ENCODE measurements around the gene RCAN2.
A peak's percentile ranks its signal among the peaks of the same experiment; 100 is the strongest.

RCAN2 gene

GRCh38 chr6:46329568-46329967, 161.7 kb downstream of the RCAN2 start:
- no peak for DNase-seq

GRCh38 chr6:46327779-46328178, 163.5 kb downstream of the RCAN2 start:
- DNase-seq = no peak

GRCh38 chr6:46325561-46326530, 165.4 kb downstream of the RCAN2 start:
- peak; percentile 95 for DNase-seq

- no peak for DNase-seq
Observed at GRCh38 chr6:46324706-46325105, 166.5 kb downstream of the RCAN2 start.

GRCh38 chr6:46323966-46324622, 167.2 kb downstream of the RCAN2 start:
- no peak for DNase-seq

GRCh38 chr6:46323312-46323965, 167.8 kb downstream of the RCAN2 start:
- no peak for DNase-seq

- no peak for DNase-seq
Observed at GRCh38 chr6:46320505-46320904, 170.7 kb downstream of the RCAN2 start.

GRCh38 chr6:46315589-46315988, 175.7 kb downstream of the RCAN2 start:
- DNase-seq = no peak

GRCh38 chr6:46312654-46313053, 178.6 kb downstream of the RCAN2 start:
- DNase-seq = no peak

GRCh38 chr6:46310196-46310595, 181.1 kb downstream of the RCAN2 start:
- no peak for DNase-seq

- no peak for DNase-seq
Observed at GRCh38 chr6:46306431-46306830, 184.8 kb downstream of the RCAN2 start.

- no peak for DNase-seq
Observed at GRCh38 chr6:46305833-46306232, 185.4 kb downstream of the RCAN2 start.

GRCh38 chr6:46305236-46305635, 186.0 kb downstream of the RCAN2 start:
- no peak for DNase-seq

- no peak for DNase-seq
Observed at GRCh38 chr6:46302816-46303215, 188.4 kb downstream of the RCAN2 start.

- DNase-seq = no peak
Observed at GRCh38 chr6:46302176-46302575, 189.1 kb downstream of the RCAN2 start.

- no peak for DNase-seq
Observed at GRCh38 chr6:46299253-46299652, 192.0 kb downstream of the RCAN2 start.

- no peak for DNase-seq
Observed at GRCh38 chr6:46296586-46296985, 194.7 kb downstream of the RCAN2 start.

GRCh38 chr6:46293641-46294316, 197.5 kb downstream of the RCAN2 start:
- no peak for DNase-seq

GRCh38 chr6:46291880-46292279, 199.4 kb downstream of the RCAN2 start:
- DNase-seq = no peak

GRCh38 chr6:46291275-46291633, 200.0 kb downstream of the RCAN2 start:
- no peak for DNase-seq

GRCh38 chr6:46290421-46291274, 200.6 kb downstream of the RCAN2 start:
- DNase-seq = no peak

GRCh38 chr6:46289898-46290297, 201.4 kb downstream of the RCAN2 start:
- DNase-seq = no peak

Measured in NCI-H1105 treated with DMSO at 0.1 percent for 48 hours (cell line).